H1 (cell line): Measurements from ENCODE around the gene TMC4. TPM values are rescaled to one million over a fixed set of nuclear protein-coding genes. Genes with fewer than 3 reads are reported as not detected.
A peak's percentile ranks its signal among the peaks of the same experiment; 100 is the strongest.

Experiments used
- CTCF ChIA-PET: fragments of 300-600 bp; sonication (Branson Sonifier 250); formaldehyde crosslinking; loops from one replicate; lab custom pipeline; 2021; ENCODE audit not compliant: partially characterized antibody; lab: Charles Lee
- POLR2A ChIA-PET: fragments of 300-600 bp; sonication (Branson Sonifier 250); formaldehyde crosslinking; loops from one replicate; lab custom pipeline; 2021; ENCODE audit warnings: inconsistent platforms; ENCODE audit not compliant: partially characterized antibody; lab: Charles Lee
- DNase-seq, 2 experiments: peaks; one replicate each; pipeline versions ENCODE4 v3.0.0 to v3.0.0-alpha.2; 2010 to 2022; ENCODE audit warnings: low spot score in 2 of 2, low read depth in 1 of 2, mixed read lengths in 1 of 2
- FAIRE-seq: peaks from 2 replicates; lab custom pipeline; 2011; peaks lifted over from hg19 to GRCh38; lab: Jason Lieb, UNC
- H2AFZ ChIP-seq: 2 replicates; pipeline ENCODE4 v1.8.1; 2012; ENCODE audit warnings: low read length, inconsistent platforms
- H2AK5ac ChIP-seq: 2 replicates; pipeline ENCODE4 v1.6.1; 2013; ENCODE audit warnings: low read depth, low read length
- H2BK120ac ChIP-seq: replicated peaks from 2 replicates; pipeline ENCODE3; 2013; ENCODE audit warnings: low read depth, low read length, inconsistent platforms
- H2BK12ac ChIP-seq: 2 replicates; pipeline ENCODE4 v1.6.1; 2013; ENCODE audit warnings: low read depth, low read length
- H2BK15ac ChIP-seq: 2 replicates; pipeline ENCODE4 v1.6.1; 2013; ENCODE audit warnings: low read length
- H2BK20ac ChIP-seq: 2 replicates; pipeline ENCODE4 v1.6.1; 2013; ENCODE audit warnings: low read length
- H2BK5ac ChIP-seq: 2 replicates; pipeline ENCODE4 v1.6.1; 2013; ENCODE audit warnings: low read depth, low read length
- H3K14ac ChIP-seq: 2 replicates; pipeline ENCODE4 v1.6.1; 2013; ENCODE audit warnings: inconsistent platforms; ENCODE audit not compliant: insufficient read length
- H3K18ac ChIP-seq: 2 replicates; pipeline ENCODE4 v1.6.1; 2013; ENCODE audit warnings: low read length; ENCODE audit errors: extremely low read depth
- H3K23ac ChIP-seq: 2 replicates; pipeline ENCODE4 v1.6.1; 2013; ENCODE audit warnings: inconsistent platforms; ENCODE audit not compliant: insufficient read length
- H3K23me2 ChIP-seq: 2 replicates; pipeline ENCODE4 v1.6.1; 2013; ENCODE audit warnings: low read depth, low read length
- H3K27ac ChIP-seq: 2 replicates; pipeline ENCODE4 v1.6.1; 2011; ENCODE audit warnings: low read depth, low read length, inconsistent platforms
- H3K27me3 ChIP-seq, 4 experiments: replicated peaks in 1 of 4; 1 replicate in 1 of 4; 2 replicates in 3 of 4; pipeline versions ENCODE4 v1.6.1 to v1.8.1; 2011 to 2013; ENCODE audit warnings: low read length in 3 of 4, mild to moderate bottlenecking in 3 of 4, inconsistent platforms in 2 of 4, mixed read lengths in 2 of 4, moderate library complexity in 1 of 4; ENCODE audit not compliant: control insufficient read depth in 3 of 4, insufficient read depth in 3 of 4; ENCODE audit errors: extremely low read depth in 1 of 4
- H3K36me3 ChIP-seq, 4 experiments: 2 replicates each; pipeline versions ENCODE4 v1.6.1 to v1.8.1; 2011 to 2013; ENCODE audit warnings: mild to moderate bottlenecking in 4 of 4, low read length in 3 of 4, moderate library complexity in 2 of 4, control low read depth in 1 of 4, inconsistent platforms in 1 of 4; ENCODE audit not compliant: insufficient read depth in 4 of 4, control insufficient read depth in 2 of 4
- H3K4ac ChIP-seq: replicated peaks from 2 replicates; pipeline ENCODE3; 2013; ENCODE audit warnings: low read length, low read depth, mixed read lengths, inconsistent platforms; ENCODE audit not compliant: insufficient read length
- H3K4me1 ChIP-seq, 4 experiments: replicated peaks in 1 of 4; 1 replicate in 1 of 4; 2 replicates in 3 of 4; pipeline versions ENCODE4 v1.6.1 to v1.8.1; 2011 to 2013; ENCODE audit warnings: low read length in 3 of 4, inconsistent platforms in 2 of 4, mixed read lengths in 1 of 4; ENCODE audit not compliant: insufficient read depth in 4 of 4, control insufficient read depth in 3 of 4
- H3K4me2 ChIP-seq, 2 experiments: 2 replicates each; pipeline versions ENCODE4 v1.6.1 to v1.8.1; 2011 to 2013; ENCODE audit warnings: low read depth in 2 of 2, low read length in 2 of 2, control low read depth in 1 of 2, inconsistent platforms in 1 of 2, mild to moderate bottlenecking in 1 of 2; ENCODE audit not compliant: insufficient read depth in 1 of 2
- H3K4me3 ChIP-seq, 4 experiments: fragments of 200-600, 300-600 bp in 1 of 4; sonication (generic), shearing (Covaris generic), sonication (Bioruptor Twin) in 1 of 4; 2 replicates each; pipeline versions ENCODE4 v1.5.1 to v1.8.1; 2011 to 2016; ENCODE audit warnings: low read length in 4 of 4, low read depth in 3 of 4, control low read depth in 2 of 4, inconsistent platforms in 2 of 4, mild to moderate bottlenecking in 2 of 4, mixed read lengths in 1 of 4, moderate library complexity in 1 of 4; ENCODE audit not compliant: insufficient read depth in 2 of 4; ENCODE audit errors: extremely low read depth in 1 of 4
- H3K56ac ChIP-seq: replicated peaks from 2 replicates; pipeline ENCODE3; 2013; ENCODE audit warnings: low read depth, mild to moderate bottlenecking, mixed read lengths, low read length, inconsistent platforms; ENCODE audit not compliant: insufficient read length
- H3K79me1 ChIP-seq: 2 replicates; pipeline ENCODE4 v1.6.1; 2013; ENCODE audit warnings: low read depth, low read length, control low read depth
- H3K79me2 ChIP-seq, 2 experiments: 2 replicates each; pipeline versions ENCODE4 v1.6.1 to v1.8.1; 2012 to 2013; ENCODE audit warnings: low read length in 2 of 2, mild to moderate bottlenecking in 2 of 2, inconsistent platforms in 1 of 2; ENCODE audit not compliant: insufficient read depth in 2 of 2, control insufficient read depth in 1 of 2
- H3K9ac ChIP-seq, 4 experiments: replicated peaks in 1 of 4; 1 replicate in 1 of 4; 2 replicates in 3 of 4; pipeline versions ENCODE4 v1.6.1 to v1.8.1; 2011 to 2013; ENCODE audit warnings: low read depth in 3 of 4, low read length in 3 of 4, control low read depth in 2 of 4, mild to moderate bottlenecking in 2 of 4, moderate library complexity in 2 of 4, inconsistent platforms in 1 of 4; ENCODE audit errors: extremely low read depth in 1 of 4
- H3K9me3 ChIP-seq, 2 experiments: 2 replicates each; pipeline versions ENCODE4 v1.6.1 to v1.8.1; 2012 to 2013; ENCODE audit warnings: mild to moderate bottlenecking in 2 of 2, moderate library complexity in 2 of 2, control low read depth in 1 of 2, inconsistent platforms in 1 of 2, low read depth in 1 of 2, low read length in 1 of 2, mixed read lengths in 1 of 2; ENCODE audit not compliant: insufficient read depth in 2 of 2
- H4K20me1 ChIP-seq, 2 experiments: replicated peaks in 1 of 2; 2 replicates each; pipeline versions ENCODE3 to v1.8.1; 2011 to 2013; ENCODE audit warnings: inconsistent platforms in 2 of 2, low read length in 2 of 2, mild to moderate bottlenecking in 1 of 2; ENCODE audit not compliant: insufficient read depth in 2 of 2, control insufficient read depth in 1 of 2
- H4K5ac ChIP-seq: 2 replicates; pipeline ENCODE4 v1.6.1; 2013; ENCODE audit warnings: low read length, low read depth, mixed read lengths, inconsistent platforms; ENCODE audit not compliant: insufficient read length
- H4K8ac ChIP-seq: 2 replicates; pipeline ENCODE4 v1.8.0; 2013; ENCODE audit warnings: mild to moderate bottlenecking, moderate library complexity, low read length, inconsistent platforms; ENCODE audit not compliant: insufficient read depth; ENCODE audit errors: extremely low read depth
- H4K91ac ChIP-seq: replicated peaks from 2 replicates; pipeline ENCODE3; 2013; ENCODE audit warnings: low read length, mixed read lengths, inconsistent platforms; ENCODE audit not compliant: insufficient read length
- BRCA1 ChIP-seq: IDR thresholded peaks from 2 replicates; pipeline ENCODE4 v1.6.1; 2012; ENCODE audit warnings: low read depth, low read length, improper control_type of control experiment
- EGR1 ChIP-seq: IDR thresholded peaks from 2 replicates; pipeline ENCODE4 v1.6.1; 2011; ENCODE audit warnings: low read depth, low read length, borderline replicate concordance
- MAFK ChIP-seq: IDR thresholded peaks from 2 replicates; pipeline ENCODE4 v1.6.1; 2012; ENCODE audit warnings: low read depth, mild to moderate bottlenecking, improper control_type of control experiment, low read length
- POLR2AphosphoS5 ChIP-seq: IDR thresholded peaks from 2 replicates; pipeline ENCODE4 v1.6.1; 2011; ENCODE audit warnings: low read depth, low read length
- RBBP5 ChIP-seq: IDR thresholded peaks from 2 replicates; pipeline ENCODE4 v1.7.1; 2012; ENCODE audit warnings: low read depth, mild to moderate bottlenecking, inconsistent platforms, low read length, moderate library complexity, borderline replicate concordance
- SAP30 ChIP-seq: fragments of 300-600 bp; sonication (generic); IDR thresholded peaks from 2 replicates; pipeline ENCODE4 v1.7.1; 2012; ENCODE audit warnings: low read length, moderate library complexity, mild to moderate bottlenecking, inconsistent platforms; ENCODE audit not compliant: insufficient read depth, insufficient replicate concordance
- TAF1 ChIP-seq: IDR thresholded peaks from 2 replicates; pipeline ENCODE4 v1.6.1; 2011; ENCODE audit warnings: mild to moderate bottlenecking, low read depth, low read length
- TAF7 ChIP-seq: optimal IDR thresholded peaks from 2 replicates; pipeline ENCODE3; 2011; ENCODE audit warnings: low read depth, mild to moderate bottlenecking, inconsistent platforms, low read length, moderate library complexity, borderline replicate concordance
- TBP ChIP-seq: IDR thresholded peaks from 2 replicates; pipeline ENCODE4 v1.6.1; 2011; ENCODE audit warnings: low read depth, low read length, improper control_type of control experiment
- WGBS, 2 experiments: shearing (Covaris generic) in 1 of 2; methylation state at CpG; one replicate each; pipeline versions ENCODE4 v1.1.6 to v1.1.7; 2013 to 2015; ENCODE audit warnings: low lambda C conversion rate in 2 of 2, mixed read lengths in 2 of 2, inconsistent platforms in 1 of 2, low coverage in 1 of 2, missing lambda C conversion rate in 1 of 2; ENCODE audit not compliant: insufficient replicate concordance in 2 of 2, insufficient coverage in 1 of 2, insufficient read length in 1 of 2; ENCODE audit errors: extremely low coverage in 1 of 2, missing lambda C conversion rate in 1 of 2; 5-methylcytosine and 5-hydroxymethylcytosine counted together
- polyA plus RNA-seq, 7 experiments: library from polyadenylated mRNA; depleted of rRNA in 3 of 7; stranded (reverse) in 5 of 7; unstranded in 2 of 7; fragments of >200 nt in 5 of 7; fragments of 200-250 nt in 2 of 7; gene quantifications; 1 replicate in 5 of 7; 2 replicates in 1 of 7; 4 replicates in 1 of 7; pipeline versions ENCODE4 v1.2.1 to v1.2.3, GENCODE V29; 2011 to 2013; ENCODE audit warnings: missing spikeins in 2 of 7, mixed read lengths in 2 of 7
- total RNA-seq: library from RNA; stranded (reverse); fragmentation: NEBNext Ultra II Directional; extraction: Animal tissue kit (Norgen Biotek cat#: 25700); gene quantifications from 2 replicates; pipeline ENCODE4 v1.2.1, GENCODE V29; 2021
- TF ChIP-seq, protein P1 (sequence below): IDR thresholded peaks from 2 replicates; pipeline ENCODE4 v1.6.1; 2011; ENCODE audit warnings: low read depth, mild to moderate bottlenecking, low read length; ENCODE audit not compliant: insufficient read depth

TMC4 gene
- total and polyA plus RNA-seq, 2 of the 8 experiments (the other 6 are each of a cell fraction or from before 2014, with no cell fraction given), result 5.5 to 6.3 TPM

DNA sequence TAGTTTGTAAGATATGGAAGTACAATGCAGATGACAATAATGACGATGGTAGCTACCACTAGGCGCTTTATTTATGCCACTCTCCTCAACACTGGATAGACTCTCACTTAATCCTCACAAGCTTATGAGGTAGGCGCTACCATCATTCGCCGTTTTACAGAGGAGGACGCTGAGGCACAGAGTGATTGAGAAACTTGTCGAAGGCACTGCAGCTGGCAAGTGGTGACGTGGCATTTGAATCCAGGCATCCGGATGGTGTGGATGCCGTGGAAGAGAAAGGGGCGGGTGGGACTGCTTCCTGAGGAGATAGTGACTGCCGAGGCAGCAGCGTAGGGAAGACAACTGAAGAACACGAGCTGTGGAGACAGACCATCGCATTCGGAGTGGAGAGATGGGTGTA is 26.4 kb upstream of the TMC4 start:
- Histone ChIP-seq H3K36me3 (peaks cover 18 to 34% (median 25%) of the 10 kb centered on the region in 4 experiments), H3K14ac (no peak overlapping the region), H4K8ac (peak overlapping the region; percentile 62; the same call in 1 of the 2 replicates), H4K5ac (no peak overlapping the region), H3K18ac (no peak overlapping the region), H4K20me1 (peaks cover 23 to 30% of the 10 kb centered on the region in 2 experiments), H2AK5ac (no peak overlapping the region), H3K4ac (no peak overlapping the region), H3K27me3 (no peaks in the 10 kb centered on the region), H2BK15ac (no peak overlapping the region), H3K56ac (no peak overlapping the region), H3K23me2 (peaks cover 20% of the 10 kb centered on the region), H2BK5ac (no peak overlapping the region), H3K9me3 (no peaks in the 10 kb centered on the region), H2BK20ac (no peak overlapping the region), H3K4me3 (no peak overlapping the region), H2AFZ (no peak overlapping the region), H3K4me2 (peak overlapping the region in 1 of 2 experiments; percentile 60; a peak in 1 of 4 replicates), H3K23ac (no peak overlapping the region), H3K27ac (no peak overlapping the region), H3K79me1 (peaks cover 6% of the 10 kb centered on the region; the same call in 1 of the 2 replicates), H4K91ac (no peak overlapping the region), H2BK120ac (no peak overlapping the region), H2BK12ac (no peak overlapping the region), H3K9ac (0 out of 7 replicates have a peak overlapping the region, but pooled peaks of 1 of the 4 experiments have one; percentile 30), H3K79me2 (peaks cover 29 to 38% of the 10 kb centered on the region in 2 experiments), H3K4me1 (peaks cover 9 to 23% (median 14%) of the 10 kb centered on the region in 4 experiments)
- CTCF ChIA-PET, result interaction anchor here (0.6 to 3.2 kb wide), 4 partner anchors 10 to 67 kb away, joined by 3 to 10 read pairs (median 5); partner anchors contain the start of gene MBOAT7
- FAIRE-seq (no peak), DNase-seq (no peak)
- TF ChIP-seq TAF1 (no peak), EGR1 (no peak), TBP (no peak), TAF7 (no peak), RBBP5 (no peak), SAP30 (no peak), POLR2AphosphoS5 (no peak), MAFK (no peak), BRCA1 (no peak)
- TF ChIP-seq, protein P1, sequence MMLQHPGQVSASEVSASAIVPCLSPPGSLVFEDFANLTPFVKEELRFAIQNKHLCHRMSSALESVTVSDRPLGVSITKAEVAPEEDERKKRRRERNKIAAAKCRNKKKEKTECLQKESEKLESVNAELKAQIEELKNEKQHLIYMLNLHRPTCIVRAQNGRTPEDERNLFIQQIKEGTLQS, result no peak
- WGBS, 2 experiments, result 94% methylated on average over 16 of the region's 16 CpGs; no CpG with 5 or more reads in 1 of the 2 experiments
- POLR2A ChIA-PET, result interaction anchor here (0.8 to 28.7 kb wide), 18 partner anchors 8 to 422 kb away, joined by 3 to 909 read pairs (median 6); partner anchors contain the start of genes CNOT3, LENG1, MBOAT7 and PRPF31
